GM18951 (cell line): ENCODE data around the gene NXN.
"Not testable (repeated sequence)": the region's sequence is repeated elsewhere in the genome, so short reads cannot be mapped to it uniquely, and the experiment has no call there.

Experiments used
- POLR2A ChIP-seq: IDR thresholded peaks from 4 replicates; pipeline ENCODE4 v1.6.1; 2011; ENCODE audit warnings: mild to moderate bottlenecking; ENCODE audit not compliant: insufficient read length, insufficient read depth; ENCODE audit errors: extremely low read depth
- in situ Hi-C: fragments of 300-500 bp; cut with MboI; formaldehyde crosslinking; loops from one replicate; pipeline ENCODE4 v1.12.0; 2022; ENCODE audit warnings: low sequenced_read_pairs, mixed read lengths, inconsistent platforms; ENCODE audit not compliant: unreplicated experiment

NXN gene

DNA sequence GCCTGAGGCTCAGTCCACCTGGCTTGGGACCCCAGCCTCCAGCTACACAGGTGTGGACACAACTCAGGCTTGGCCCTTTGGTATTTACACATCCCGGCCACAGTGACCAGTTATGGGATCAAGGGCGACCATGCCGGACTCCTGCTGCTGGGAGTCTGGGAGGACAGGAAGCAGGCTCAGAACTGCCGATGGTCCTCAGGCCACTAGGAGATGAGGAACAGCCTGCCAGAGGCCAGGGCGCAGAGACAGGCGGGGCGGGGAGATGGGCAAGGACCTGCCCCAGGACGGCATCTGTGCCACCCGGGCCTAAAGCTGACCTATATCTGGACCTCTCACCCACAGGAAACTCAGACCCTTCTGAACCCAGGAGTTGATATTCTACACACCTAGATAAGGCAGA lies 12.5 kb downstream of the NXN start:
- in situ Hi-C loops, result no loop called here

DNA sequence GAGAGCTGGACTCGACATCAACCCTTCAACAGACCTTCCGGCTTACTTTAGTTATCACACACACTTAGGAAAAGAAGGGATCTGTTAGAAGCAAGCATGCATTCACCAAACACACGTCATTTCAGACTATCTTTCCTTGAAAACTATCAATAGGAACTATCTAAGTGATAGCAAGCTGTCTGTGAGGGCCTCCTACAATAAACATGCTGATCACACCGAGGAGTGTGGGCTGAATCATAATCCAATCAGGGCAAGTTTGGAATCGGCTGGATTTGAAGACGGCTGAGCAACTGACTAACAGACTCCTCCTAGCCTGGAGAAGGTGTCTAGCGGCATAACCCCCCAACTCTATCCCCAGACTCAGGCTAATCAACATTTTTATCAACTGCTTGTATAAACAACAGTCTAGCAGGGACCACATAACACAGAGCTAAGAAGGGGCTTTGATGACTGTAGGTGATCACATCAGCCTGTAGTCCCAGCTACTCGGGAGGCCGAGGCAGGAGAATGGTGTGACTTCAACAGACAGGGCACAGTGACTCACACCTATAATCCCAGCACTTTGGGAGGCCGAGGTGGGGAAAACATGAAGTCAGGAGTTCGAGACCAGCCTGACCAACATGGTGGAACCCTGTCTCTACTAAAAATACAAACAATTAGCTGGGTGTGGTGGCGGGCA lies 14.1 kb downstream of the NXN start:
- no peak for TF ChIP-seq POLR2A
- in situ Hi-C loops, result no loop called here

More for the DNA sequence above, 12.5 kb downstream of the NXN start:
- TF ChIP-seq POLR2A, result no peak

GRCh38 chr17:964876-965275 lies 14.7 kb downstream of the NXN start:
- in situ Hi-C loops, result no loop called here
- TF ChIP-seq POLR2A, result no peak

DNA sequence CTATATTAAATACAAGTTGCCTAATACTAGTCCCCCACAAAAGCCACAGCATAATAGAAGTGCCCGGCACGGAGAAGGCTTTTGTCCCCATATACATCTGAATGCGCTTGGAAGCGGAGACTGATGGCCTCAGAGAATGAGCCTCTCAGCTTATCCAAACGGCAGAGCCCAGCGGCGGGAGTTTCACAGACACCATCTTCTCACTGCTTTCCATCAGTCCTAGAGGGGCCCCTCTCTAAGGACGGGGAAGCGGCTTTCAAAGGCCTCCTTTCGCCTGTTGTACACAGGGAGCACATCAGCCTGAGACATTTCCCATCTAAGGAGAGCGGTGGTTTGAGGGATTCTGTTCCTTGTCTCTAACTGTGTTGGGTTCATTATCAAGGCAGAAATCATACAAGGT lies 16.9 kb downstream of the NXN start:
- TF ChIP-seq POLR2A, result no peak
- in situ Hi-C loops, result no loop called here

- in situ Hi-C loops, result no loop called here
- no peak for TF ChIP-seq POLR2A
These were observed 17.4 kb downstream of the NXN start for GRCh38 chr17:962166-962565.

GRCh38 chr17:958712-959451 lies 20.7 kb downstream of the NXN start:
- in situ Hi-C loops, result no loop called here

DNA sequence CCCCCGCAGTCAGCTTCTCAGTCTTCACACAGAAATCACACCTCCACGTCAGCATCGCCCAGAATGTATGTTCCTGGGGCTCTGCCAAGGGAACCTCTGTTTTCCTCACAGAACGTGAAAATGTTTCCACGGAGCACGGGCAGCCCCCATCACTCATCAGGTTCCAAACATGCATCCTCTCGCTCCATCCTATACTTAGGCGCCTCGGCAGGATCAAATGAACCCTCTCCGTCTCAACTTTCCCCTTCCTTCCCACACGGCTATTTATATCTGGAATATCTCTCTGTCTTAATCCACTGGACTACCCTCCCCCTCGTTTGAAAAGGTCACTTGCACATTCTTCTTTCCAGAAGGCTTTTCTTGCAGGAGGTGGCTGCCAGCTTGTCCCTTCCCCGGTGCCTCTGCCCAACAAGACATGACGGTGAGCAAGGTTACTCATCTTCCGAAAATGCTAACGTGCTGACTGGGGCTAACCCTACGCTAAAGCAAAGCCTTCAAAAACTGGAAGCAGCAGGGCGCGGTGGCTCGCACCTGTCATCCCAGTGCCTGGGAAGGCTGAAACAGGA lies 21.6 kb downstream of the NXN start:
- in situ Hi-C loops, result no loop called here
- TF ChIP-seq POLR2A, result no peak

More at GRCh38 chr17:958712-959451, 20.7 kb downstream of the NXN start:
- no peak for TF ChIP-seq POLR2A

GRCh38 chr17:956905-957304 lies 22.7 kb downstream of the NXN start:
- in situ Hi-C loops, result no loop called here
- TF ChIP-seq POLR2A, result no peak

DNA sequence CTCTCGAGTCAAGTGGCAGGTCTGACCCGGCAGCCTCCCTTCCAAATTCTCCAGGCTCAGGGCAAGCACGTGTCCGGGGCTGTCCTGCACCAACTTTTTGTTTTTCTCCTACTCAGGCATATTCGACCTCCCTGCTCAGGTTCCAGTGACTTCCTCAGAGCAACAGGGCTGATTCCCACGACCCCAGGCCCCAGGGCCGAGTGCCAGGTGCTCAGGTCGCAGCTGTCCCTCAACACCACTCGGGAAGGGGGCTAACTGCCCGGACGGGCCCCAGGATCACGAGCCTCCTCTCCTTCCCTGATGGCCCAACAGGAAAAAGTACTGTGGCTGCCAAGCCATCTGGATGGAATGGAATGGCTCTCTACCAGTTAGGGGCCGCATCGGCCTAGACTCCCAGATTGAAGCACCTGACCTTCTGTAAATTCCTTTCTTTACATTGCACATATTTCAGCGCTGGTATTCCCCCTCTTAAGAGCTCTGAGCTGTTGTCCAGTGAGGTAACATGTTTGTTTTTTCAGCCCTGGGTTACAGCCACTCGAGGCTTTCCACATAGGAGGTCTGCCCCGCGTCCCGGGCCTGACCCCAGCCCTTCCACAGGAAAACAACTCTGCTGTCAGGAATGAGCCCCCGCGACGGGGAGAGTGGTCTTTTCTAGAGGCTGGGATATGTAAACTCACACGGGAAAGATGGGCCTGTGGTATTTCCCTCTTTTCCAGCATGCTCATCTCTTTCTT lies 25.0 kb downstream of the NXN start:
- TF ChIP-seq POLR2A, result no peak
- in situ Hi-C loops, result no loop called here

- TF ChIP-seq POLR2A, result no peak
- in situ Hi-C loops, result no loop called here
These were observed 25.8 kb downstream of the NXN start for GRCh38 chr17:953767-954166.

DNA sequence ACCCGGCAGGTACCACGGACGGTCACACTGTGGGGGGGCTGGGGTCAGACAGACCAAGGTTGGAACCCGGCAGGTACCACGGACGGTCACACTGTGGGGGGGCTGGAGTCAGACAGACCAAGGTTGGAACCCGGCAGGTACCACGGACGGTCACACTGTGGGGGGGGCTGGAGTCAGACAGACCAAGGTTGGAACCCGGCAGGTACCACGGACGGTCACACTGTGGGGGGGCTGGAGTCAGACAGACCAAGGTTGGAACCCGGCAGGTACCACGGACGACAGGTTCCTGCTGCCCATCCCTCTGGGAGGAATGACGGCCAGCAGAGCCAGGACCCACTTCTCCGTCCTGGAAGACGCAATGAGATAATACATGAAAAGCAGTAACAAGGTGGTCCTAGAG lies 27.0 kb downstream of the NXN start:
- in situ Hi-C loops, result not testable (repeated sequence)

DNA sequence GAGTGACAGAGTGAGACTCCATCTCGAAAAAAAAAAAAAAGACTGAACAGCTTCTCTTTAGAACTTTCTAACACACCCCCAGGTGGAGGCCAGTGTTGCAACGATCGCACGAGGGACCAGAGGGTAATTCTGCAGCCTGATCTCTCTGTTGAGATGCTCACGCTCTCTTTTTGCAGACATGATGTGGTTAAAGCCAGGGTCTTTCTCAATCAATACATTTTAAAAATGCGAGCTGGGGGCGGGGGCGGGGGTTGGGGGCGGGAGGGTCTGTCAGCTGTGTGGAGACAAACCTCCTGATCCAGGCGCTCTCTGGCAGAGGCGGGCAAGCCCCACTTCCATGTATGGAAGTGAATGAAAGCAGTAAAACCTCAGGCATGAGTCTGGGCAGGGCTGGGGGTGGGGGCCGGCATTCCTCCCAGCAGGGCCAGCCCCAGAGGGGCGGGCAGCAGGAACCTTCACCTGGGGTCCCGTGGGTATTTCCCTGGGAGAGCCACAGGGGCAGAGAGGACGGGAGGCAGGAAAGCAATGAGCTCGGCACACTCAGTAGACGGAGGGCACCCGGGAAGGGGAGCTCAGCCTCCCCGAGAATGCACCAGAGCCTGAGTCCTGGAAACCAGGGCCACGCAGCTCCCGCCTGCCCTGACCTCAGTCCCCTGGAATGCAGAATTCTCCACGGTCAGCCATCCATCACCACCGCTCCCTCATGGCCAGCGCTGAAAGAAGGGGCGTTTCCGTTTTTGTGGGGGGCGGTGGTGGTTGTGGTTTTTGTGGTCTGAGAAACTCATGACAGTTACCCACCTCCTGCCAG lies 28.0 kb downstream of the NXN start:
- TF ChIP-seq POLR2A, result no peak
- in situ Hi-C loops, result no loop called here
